GM23338 (cell line): Measurements from ENCODE around the gene IGSF9B. TPM values are rescaled to one million over a fixed set of nuclear protein-coding genes. Genes with fewer than 3 reads are reported as not detected.

Experiments used
- ATAC-seq: fragments of 200-7000 bp; cut with Tn5 transposase; 3 replicates; pipeline ENCODE4 v1.9.1; 2020
- DNase-seq: peaks from one replicate; pipeline ENCODE4 v3.0.0-alpha.2; 2015; ENCODE audit warnings: low spot score
- H2AFZ ChIP-seq: fragments of 200-600 bp; sonication (generic); 2 replicates; pipeline ENCODE4 v1.8.0; 2016; ENCODE audit warnings: antibody characterized with exemption, mild to moderate bottlenecking, moderate library complexity
- H3F3A ChIP-seq: fragments of 200-600 bp; sonication (generic); replicated peaks from 2 replicates; pipeline ENCODE4 v1.8.0; 2017; ENCODE audit warnings: antibody characterized with exemption, mixed run types, low read depth
- H3K27ac ChIP-seq: fragments of 200-600 bp; sonication (generic); 2 replicates; pipeline ENCODE4 v1.6.1; 2016; ENCODE audit warnings: low read depth
- H3K27me3 ChIP-seq: fragments of 200-600 bp; sonication (generic); 2 replicates; pipeline ENCODE4 v1.8.0; 2016; ENCODE audit warnings: mild to moderate bottlenecking, mixed run types, moderate library complexity; ENCODE audit not compliant: insufficient read depth
- H3K36me3 ChIP-seq: fragments of 200-600 bp; sonication (generic); 2 replicates; pipeline ENCODE4 v1.8.0; 2016; ENCODE audit warnings: mild to moderate bottlenecking; ENCODE audit not compliant: insufficient read depth
- H3K4me1 ChIP-seq: fragments of 200-600 bp; sonication (generic); 2 replicates; pipeline ENCODE4 v1.8.0; 2016; ENCODE audit warnings: mild to moderate bottlenecking, moderate library complexity; ENCODE audit not compliant: insufficient read depth
- H3K4me2 ChIP-seq: fragments of 200-600 bp; sonication (generic); 2 replicates; pipeline ENCODE4 v1.7.1; 2017; ENCODE audit warnings: mixed run types
- H3K4me3 ChIP-seq: fragments of 200-600 bp; sonication (generic); 2 replicates; pipeline ENCODE4 v1.6.1; 2016; ENCODE audit warnings: mixed run types
- H3K79me2 ChIP-seq: fragments of 200-600 bp; sonication (generic); replicated peaks from 2 replicates; pipeline ENCODE4 v1.8.0; 2017; ENCODE audit warnings: mild to moderate bottlenecking; ENCODE audit not compliant: insufficient read depth
- H3K9me2 ChIP-seq: fragments of 200-600 bp; sonication (generic); 2 replicates; pipeline ENCODE4 v1.8.0; 2017; ENCODE audit not compliant: insufficient read depth
- H4K20me1 ChIP-seq: fragments of 200-600 bp; sonication (generic); replicated peaks from 2 replicates; pipeline ENCODE4 v1.8.0; 2017; ENCODE audit warnings: mild to moderate bottlenecking; ENCODE audit not compliant: insufficient read depth
- H3K27ac Mint-ChIP-seq: 2 replicates; pipeline ENCODE4 v1.8.0; 2020; ENCODE audit warnings: inconsistent platforms, mild to moderate bottlenecking, moderate library complexity, mixed read lengths
- H3K27me3 Mint-ChIP-seq: 3 replicates; pipeline ENCODE4 v1.8.0; 2022; ENCODE audit warnings: low read depth, mild to moderate bottlenecking, moderate library complexity, mixed read lengths, inconsistent platforms; ENCODE audit not compliant: insufficient read depth, poor library complexity
- H3K36me3 Mint-ChIP-seq: 3 replicates; pipeline ENCODE4 v1.8.0; 2021; ENCODE audit warnings: low read depth, mild to moderate bottlenecking, inconsistent platforms, moderate library complexity, mixed read lengths
- H3K4me1 Mint-ChIP-seq: 3 replicates; pipeline ENCODE4 v1.8.0; 2020; ENCODE audit warnings: mild to moderate bottlenecking, inconsistent platforms, mixed read lengths
- H3K4me3 Mint-ChIP-seq: 3 replicates; pipeline ENCODE4 v1.8.0; 2021; ENCODE audit warnings: moderate library complexity, mild to moderate bottlenecking, inconsistent platforms, mixed read lengths
- H3K9me3 Mint-ChIP-seq: 3 replicates; pipeline ENCODE4 v1.8.0; 2020; ENCODE audit warnings: moderate library complexity, mild to moderate bottlenecking, inconsistent platforms, mixed read lengths
- CREB1 ChIP-seq: fragments of 250-450 bp; sonication (Bioruptor Pico); IDR thresholded peaks from 2 replicates; pipeline ENCODE4 v1.5.0; 2020; ENCODE audit warnings: low read depth, mild to moderate bottlenecking, moderate library complexity
- CTCF ChIP-seq, 2 experiments: fragments of 200-600 bp in 1 of 2; sonication (generic) in 1 of 2; conservative IDR thresholded peaks; 2 replicates each; pipeline versions ENCODE4 v1.5.1 to v1.6.1; 2016 to 2017; ENCODE audit warnings: antibody characterized with exemption in 2 of 2, low read depth in 2 of 2, mild to moderate bottlenecking in 2 of 2, moderate library complexity in 1 of 2
- ETS1 ChIP-seq: IDR thresholded peaks from 2 replicates; pipeline ENCODE4 v1.6.1; 2016; ENCODE audit warnings: antibody characterized with exemption
- EZH2 ChIP-seq: fragments of 200-600 bp; sonication (generic); IDR thresholded peaks from one replicate; pipeline ENCODE4 v1.8.0; 2017; ENCODE audit warnings: antibody characterized with exemption, mild to moderate bottlenecking, low read depth; ENCODE audit not compliant: unreplicated experiment
- EZH2phosphoT487 ChIP-seq: fragments of 200-600 bp; sonication (generic); IDR thresholded peaks from one replicate; pipeline ENCODE4 v1.8.1; 2018; ENCODE audit warnings: antibody characterized with exemption; ENCODE audit not compliant: unreplicated experiment
- JUNB ChIP-seq: IDR thresholded peaks from one replicate; pipeline ENCODE4 v1.6.1; 2016; ENCODE audit warnings: antibody characterized with exemption; ENCODE audit not compliant: unreplicated experiment
- NANOG ChIP-seq: IDR thresholded peaks from 2 replicates; pipeline ENCODE4 v1.6.1; 2016; ENCODE audit warnings: antibody characterized with exemption, borderline replicate concordance
- POLR2AphosphoS5 ChIP-seq: IDR thresholded peaks from 2 replicates; pipeline ENCODE4 v1.6.1; 2016; ENCODE audit warnings: antibody characterized with exemption, low read depth
- REST ChIP-seq: IDR thresholded peaks from one replicate; pipeline ENCODE4 v1.6.1; 2018; ENCODE audit warnings: antibody characterized with exemption; ENCODE audit not compliant: unreplicated experiment
- STAT1 ChIP-seq: IDR thresholded peaks from one replicate; pipeline ENCODE4 v1.6.1; 2016; ENCODE audit warnings: antibody characterized with exemption; ENCODE audit not compliant: unreplicated experiment
- ZNF114 ChIP-seq: fragments of 250-450 bp; sonication (Bioruptor Pico); IDR thresholded peaks from 2 replicates; pipeline ENCODE4 v1.5.0; 2020; ENCODE audit warnings: mild to moderate bottlenecking, moderate library complexity
- ZNF331 ChIP-seq: fragments of 250-450 bp; sonication (Bioruptor Pico); IDR thresholded peaks from 2 replicates; pipeline ENCODE4 v1.5.0; 2020; ENCODE audit warnings: low read depth, mild to moderate bottlenecking, moderate library complexity
- polyA plus RNA-seq: library from polyadenylated mRNA; unstranded; fragments of >200 nt; fragmentation: Nextera tagmentation; extraction: Ambion mirVana; gene quantifications from 2 replicates; pipeline ENCODE4 v1.2.1, GENCODE V29; 2016
- total RNA-seq: library from RNA; depleted of rRNA; stranded (reverse); fragments of >200 nt; shearing (Covaris generic); gene quantifications from 2 replicates; pipeline ENCODE4 v1.2.3, GENCODE V29; 2014
- TF ChIP-seq, protein P1 (sequence below): fragments of 250-450 bp; sonication (Bioruptor Pico); IDR thresholded peaks from 2 replicates; pipeline ENCODE4 v1.5.0; 2020; ENCODE audit warnings: mild to moderate bottlenecking, moderate library complexity

IGSF9B gene
- total and polyA plus RNA-seq, 2 experiments from 2014 or later, result 8.7 to 51.2 TPM

DNA sequence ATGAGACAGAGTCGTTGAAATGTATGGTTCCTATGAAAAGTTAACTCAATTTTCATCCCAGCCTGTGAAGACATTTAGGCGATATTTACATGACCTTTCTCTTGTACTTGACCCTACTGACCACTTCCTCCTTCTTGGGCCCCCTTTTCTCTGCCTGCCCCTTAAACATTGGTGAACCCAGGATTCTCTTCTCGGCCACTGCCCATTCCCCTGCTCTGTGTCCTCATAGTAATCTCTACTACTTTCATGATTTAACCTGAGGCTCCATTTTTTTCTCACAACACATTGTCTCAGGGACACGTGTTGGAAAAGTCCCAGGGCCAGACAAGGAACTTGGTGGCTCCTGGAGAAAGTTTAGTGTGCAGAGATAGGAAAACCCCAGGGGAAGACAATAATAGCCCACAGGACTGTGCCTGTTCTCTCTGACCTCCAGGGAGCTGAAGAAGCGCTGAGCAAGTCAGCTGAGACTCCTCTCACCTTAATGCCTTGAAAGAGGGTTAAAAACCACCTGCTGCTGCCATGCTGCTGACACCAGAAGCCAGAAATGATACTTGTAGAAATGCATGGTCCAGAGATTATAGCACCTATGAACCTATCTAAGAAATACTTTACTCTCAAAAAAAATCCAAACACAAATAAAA, 69.0 kb downstream of the IGSF9B start:
- Mint-ChIP-seq H3K36me3 (no peaks in the 10 kb centered on the region), H3K4me3 (no peak overlapping the region), H3K4me1 (no peaks in the 10 kb centered on the region), H3K27ac (no peak overlapping the region), H3K9me3 (peaks cover 7% of the 10 kb centered on the region; the same call in 1 of the 3 replicates), H3K27me3 (peaks cover 7% of the 10 kb centered on the region)
- H4K20me1 ChIP-seq, result no peaks in the 10 kb centered on the region
- H3F3A ChIP-seq, result no peaks in the 10 kb centered on the region
- ATAC-seq (no peak), DNase-seq (no peak)
- no peak overlapping the region for H3K4me2 ChIP-seq
- H3K27ac ChIP-seq, result no peak overlapping the region
- H3K79me2 ChIP-seq, result no peaks in the 10 kb centered on the region
- H3K4me3 ChIP-seq, result no peak overlapping the region
- TF ChIP-seq CTCF (conservative IDR thresholded peaks at IDR 0.05; ENCODE audit: low read depth in 2 of 2) (no peak), REST (no peak), POLR2AphosphoS5 (no peak), ZNF114 (CRISPR knock-in tag) (no peak), ZNF331 (CRISPR knock-in tag) (no peak), CREB1 (CRISPR knock-in tag) (no peak), JUNB (no peak), NANOG (no peak), EZH2phosphoT487 (no peak), ETS1 (no peak), EZH2 (no peak), STAT1 (no peak)
- TF ChIP-seq, protein P1, sequence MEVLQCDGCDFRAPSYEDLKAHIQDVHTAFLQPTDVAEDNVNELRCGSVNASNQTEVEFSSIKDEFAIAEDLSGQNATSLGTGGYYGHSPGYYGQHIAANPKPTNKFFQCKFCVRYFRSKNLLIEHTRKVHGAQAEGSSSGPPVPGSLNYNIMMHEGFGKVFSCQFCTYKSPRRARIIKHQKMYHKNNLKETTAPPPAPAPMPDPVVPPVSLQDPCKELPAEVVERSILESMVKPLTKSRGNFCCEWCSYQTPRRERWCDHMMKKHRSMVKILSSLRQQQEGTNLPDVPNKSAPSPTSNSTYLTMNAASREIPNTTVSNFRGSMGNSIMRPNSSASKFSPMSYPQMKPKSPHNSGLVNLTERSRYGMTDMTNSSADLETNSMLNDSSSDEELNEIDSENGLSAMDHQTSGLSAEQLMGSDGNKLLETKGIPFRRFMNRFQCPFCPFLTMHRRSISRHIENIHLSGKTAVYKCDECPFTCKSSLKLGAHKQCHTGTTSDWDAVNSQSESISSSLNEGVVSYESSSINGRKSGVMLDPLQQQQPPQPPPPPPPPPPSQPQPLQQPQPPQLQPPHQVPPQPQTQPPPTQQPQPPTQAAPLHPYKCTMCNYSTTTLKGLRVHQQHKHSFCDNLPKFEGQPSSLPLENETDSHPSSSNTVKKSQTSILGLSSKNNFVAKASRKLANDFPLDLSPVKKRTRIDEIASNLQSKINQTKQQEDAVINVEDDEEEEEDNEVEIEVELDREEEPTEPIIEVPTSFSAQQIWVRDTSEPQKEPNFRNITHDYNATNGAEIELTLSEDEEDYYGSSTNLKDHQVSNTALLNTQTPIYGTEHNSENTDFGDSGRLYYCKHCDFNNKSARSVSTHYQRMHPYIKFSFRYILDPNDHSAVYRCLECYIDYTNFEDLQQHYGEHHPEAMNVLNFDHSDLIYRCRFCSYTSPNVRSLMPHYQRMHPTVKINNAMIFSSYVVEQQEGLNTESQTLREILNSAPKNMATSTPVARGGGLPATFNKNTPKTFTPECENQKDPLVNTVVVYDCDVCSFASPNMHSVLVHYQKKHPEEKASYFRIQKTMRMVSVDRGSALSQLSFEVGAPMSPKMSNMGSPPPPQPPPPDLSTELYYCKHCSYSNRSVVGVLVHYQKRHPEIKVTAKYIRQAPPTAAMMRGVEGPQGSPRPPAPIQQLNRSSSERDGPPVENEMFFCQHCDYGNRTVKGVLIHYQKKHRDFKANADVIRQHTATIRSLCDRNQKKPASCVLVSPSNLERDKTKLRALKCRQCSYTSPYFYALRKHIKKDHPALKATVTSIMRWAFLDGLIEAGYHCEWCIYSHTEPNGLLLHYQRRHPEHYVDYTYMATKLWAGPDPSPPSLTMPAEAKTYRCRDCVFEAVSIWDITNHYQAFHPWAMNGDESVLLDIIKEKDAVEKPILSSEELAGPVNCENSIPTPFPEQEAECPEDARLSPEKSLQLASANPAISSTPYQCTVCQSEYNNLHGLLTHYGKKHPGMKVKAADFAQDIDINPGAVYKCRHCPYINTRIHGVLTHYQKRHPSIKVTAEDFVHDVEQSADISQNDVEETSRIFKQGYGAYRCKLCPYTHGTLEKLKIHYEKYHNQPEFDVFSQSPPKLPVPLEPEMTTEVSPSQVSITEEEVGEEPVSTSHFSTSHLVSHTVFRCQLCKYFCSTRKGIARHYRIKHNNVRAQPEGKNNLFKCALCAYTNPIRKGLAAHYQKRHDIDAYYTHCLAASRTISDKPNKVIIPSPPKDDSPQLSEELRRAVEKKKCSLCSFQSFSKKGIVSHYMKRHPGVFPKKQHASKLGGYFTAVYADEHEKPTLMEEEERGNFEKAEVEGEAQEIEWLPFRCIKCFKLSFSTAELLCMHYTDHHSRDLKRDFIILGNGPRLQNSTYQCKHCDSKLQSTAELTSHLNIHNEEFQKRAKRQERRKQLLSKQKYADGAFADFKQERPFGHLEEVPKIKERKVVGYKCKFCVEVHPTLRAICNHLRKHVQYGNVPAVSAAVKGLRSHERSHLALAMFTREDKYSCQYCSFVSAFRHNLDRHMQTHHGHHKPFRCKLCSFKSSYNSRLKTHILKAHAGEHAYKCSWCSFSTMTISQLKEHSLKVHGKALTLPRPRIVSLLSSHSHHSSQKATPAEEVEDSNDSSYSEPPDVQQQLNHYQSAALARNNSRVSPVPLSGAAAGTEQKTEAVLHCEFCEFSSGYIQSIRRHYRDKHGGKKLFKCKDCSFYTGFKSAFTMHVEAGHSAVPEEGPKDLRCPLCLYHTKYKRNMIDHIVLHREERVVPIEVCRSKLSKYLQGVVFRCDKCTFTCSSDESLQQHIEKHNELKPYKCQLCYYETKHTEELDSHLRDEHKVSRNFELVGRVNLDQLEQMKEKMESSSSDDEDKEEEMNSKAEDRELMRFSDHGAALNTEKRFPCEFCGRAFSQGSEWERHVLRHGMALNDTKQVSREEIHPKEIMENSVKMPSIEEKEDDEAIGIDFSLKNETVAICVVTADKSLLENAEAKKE (CRISPR knock-in tag), result no peak
- H3K27me3 ChIP-seq, result no peaks in the 10 kb centered on the region
- peaks cover 11% of the 10 kb centered on the region for H3K9me2 ChIP-seq
- H2AFZ ChIP-seq, result no peak overlapping the region
- H3K36me3 ChIP-seq, result no peaks in the 10 kb centered on the region
- no peaks in the 10 kb centered on the region for H3K4me1 ChIP-seq
